LHCN-M2 (cell line): ENCODE measurements around the gene HOXA11. TPM values are rescaled to one million over a fixed set of nuclear protein-coding genes. Genes with fewer than 3 reads are reported as not detected.

ENCODE experiments used
- DNase-seq: peaks from one replicate; pipeline ENCODE4 v3.0.0-alpha.2; 2012; ENCODE audit warnings: low read depth
- total RNA-seq: library from RNA; depleted of rRNA; stranded (reverse); fragments of >200 nt; gene quantifications from 2 replicates; pipeline ENCODE4 v1.2.3, GENCODE V29; 2014

The HOXA11 gene
- total RNA-seq, 1 experiment from 2014 or later = 4.0 TPM

DNA sequence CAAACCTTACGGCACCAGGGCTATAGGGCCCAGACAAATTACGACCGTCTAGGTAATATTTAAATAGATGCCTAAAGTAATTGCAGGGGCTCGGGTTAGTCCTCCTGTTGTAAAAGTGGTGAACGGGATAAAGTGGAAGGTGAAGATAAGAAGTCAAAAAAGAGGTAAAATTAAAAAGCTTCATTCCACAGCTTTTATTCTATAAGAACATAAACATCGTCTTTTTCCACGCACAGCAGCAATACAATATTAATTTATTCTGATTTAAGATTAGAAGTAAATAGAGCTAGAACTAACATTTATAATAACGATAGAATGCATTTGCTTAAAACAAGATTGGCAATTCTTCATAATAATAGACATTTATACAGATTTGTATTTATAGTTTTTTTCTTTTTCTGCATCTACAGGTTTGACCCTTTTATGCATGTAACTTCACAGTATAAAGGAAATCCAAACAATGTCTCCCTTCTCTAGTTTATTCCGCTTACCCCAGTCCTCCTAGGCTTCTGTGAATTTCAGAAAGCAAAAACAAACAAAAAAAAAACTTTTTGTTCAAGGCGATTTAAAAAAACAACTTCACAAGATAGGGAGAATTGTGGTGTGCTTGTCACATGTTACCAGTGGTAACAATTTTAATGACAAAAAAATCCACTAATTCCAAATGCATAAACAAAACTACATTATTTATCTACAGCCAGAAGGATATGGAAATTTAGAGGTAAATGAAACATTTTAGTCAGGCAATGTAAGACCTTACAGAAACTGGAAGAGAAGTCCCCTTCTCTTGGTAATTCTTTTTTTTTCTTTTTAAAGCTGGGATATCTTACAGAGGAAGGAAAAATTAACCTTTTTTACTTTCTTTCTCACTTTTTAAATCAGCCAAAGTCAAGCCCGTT is 14.4 kb downstream of the HOXA11 start:
- DNase-seq = no peak

DNA sequence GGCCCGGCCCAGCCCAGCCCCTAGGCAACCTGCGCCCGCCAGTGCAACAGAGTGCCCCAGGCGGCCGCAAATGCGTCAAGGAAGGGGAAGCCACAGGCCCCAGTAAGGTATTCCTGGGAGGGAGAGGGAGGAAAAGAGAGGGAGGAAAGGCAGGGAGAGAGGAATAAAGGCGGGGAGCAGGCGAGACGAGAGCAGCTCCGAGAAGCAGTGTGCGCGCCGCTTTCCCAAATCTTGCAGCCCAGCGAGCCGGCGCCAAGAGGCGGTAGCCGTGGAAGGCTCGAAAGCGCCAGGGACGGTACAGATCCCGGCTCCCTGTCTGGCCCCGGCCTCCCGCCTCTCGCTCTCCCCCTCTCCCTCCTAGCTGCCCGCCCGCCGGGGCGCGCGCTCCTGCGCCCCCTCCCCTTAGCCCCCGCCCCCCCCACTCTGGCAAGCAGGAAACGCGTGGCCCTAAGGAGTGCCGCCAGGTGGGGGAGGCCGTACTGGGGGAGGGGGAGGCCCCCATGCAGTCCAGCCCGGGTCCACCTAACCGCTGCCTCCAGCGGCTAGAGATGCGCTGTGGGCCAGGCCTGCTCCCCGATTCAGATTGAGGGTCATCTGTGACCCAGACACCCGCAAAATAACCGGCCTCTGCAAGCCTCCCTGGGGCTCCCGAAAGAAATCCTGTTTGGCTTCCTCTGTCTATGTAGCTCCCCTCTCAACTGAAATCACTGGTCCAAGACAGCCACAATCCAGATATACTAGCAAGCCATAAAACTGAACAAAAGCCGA is 15.2 kb downstream of the HOXA11 start:
- DNase-seq = no peak

- DNase-seq = no peak
Observed at GRCh38 chr7:27168265-27168947, 16.6 kb downstream of the HOXA11 start.

GRCh38 chr7:27167916-27168264 is 17.1 kb downstream of the HOXA11 start:
- no peak for DNase-seq

DNA sequence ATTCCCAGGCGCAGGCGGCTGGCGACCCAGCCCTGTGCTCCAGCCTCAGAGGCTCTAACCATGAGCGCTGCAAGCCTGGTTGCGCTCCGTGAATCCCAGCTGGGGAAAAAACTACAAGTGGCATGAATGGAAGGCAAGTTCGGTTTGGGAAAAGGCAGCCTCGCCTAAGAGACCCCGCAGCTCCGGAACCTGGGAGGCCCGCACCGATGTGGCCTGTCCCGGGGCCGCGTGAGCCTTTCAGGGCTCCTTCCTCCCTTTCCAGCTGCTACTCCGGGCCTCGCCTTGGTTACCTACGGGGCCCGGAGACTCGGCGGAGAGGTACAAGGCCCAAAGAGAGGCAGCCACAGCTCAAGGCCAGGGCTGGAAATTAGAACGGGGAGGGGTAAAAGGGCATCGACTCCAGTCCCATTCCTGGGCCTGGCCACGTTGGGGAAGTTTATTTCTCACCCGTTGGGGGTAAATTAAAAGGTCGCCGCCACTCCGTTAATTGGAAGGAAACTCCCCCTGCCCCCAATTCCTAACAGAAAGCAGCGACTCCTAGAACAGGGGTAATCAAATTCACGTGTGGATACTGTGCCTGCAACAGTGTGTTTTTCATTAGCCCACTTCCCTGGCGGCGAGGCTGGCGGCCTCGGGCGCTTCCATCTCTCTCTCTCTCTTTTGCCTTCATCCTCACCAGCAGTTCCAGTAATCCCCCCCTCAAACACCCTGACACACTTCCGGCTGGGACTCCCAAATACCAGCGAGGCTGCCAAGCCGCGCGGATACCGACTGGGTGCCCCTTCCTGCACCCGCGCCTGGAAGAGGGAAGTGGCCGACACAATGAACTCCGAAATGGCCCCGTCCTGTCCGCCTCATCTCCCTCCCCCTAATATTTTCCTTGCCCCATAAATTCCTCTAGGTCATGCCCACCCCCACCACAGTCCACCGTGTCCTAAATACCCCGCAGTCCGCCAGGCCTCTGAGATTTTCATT is 18.2 kb downstream of the HOXA11 start:
- no peak for DNase-seq

GRCh38 chr7:27165996-27166530 is 19.0 kb downstream of the HOXA11 start:
- no peak for DNase-seq

DNA sequence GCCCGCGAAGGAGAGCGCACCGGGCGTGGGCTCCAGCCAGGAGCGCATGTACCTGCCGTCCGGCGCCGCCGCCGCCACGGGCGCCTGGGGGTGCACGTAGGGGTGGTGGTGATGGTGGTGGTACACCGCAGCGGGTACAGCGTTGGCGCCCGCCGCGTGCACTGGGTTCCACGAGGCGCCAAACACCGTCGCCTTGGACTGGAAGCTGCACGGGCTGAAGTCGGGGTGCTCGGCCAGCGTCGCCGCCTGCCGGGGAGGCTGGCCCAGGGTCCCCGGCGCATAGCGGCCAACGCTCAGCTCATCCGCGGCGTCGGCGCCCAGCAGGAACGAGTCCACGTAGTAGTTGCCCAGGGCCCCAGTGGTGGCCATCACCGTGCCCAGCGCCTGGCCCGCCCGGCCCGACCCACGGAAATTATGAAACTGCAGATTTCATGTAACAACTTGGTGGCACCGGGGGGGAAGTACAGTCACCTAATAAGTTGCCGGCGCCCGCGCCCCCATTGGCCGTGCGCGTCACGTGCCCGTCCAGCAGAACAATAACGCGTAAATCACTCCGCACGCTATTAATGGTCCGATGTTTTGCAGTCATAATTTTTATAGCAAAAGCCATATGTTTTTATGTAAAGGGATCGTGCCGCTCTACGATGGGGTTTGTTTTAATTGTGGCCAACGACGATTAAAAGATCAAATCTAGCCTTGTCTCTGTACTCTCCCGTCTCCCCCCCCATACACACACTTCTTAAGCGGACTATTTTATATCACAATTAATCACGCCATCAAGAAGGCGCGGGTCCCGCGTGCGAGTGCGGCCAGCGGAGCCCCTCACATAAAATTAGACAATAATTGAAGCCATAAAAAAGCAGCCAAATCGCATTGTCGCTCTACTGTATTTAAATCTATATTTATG is 19.7 kb downstream of the HOXA11 start, which contains the start of gene HOXA9:
TSS of gene HOXA9 (minus strand) at position 449 of the 907 bp plus-strand sequence. CDS start at position 369, 80 bp downstream.
- peak; percentile 88 for DNase-seq

GRCh38 chr7:27164367-27165088 is 20.5 kb downstream of the HOXA11 start:
- no peak for DNase-seq

DNA sequence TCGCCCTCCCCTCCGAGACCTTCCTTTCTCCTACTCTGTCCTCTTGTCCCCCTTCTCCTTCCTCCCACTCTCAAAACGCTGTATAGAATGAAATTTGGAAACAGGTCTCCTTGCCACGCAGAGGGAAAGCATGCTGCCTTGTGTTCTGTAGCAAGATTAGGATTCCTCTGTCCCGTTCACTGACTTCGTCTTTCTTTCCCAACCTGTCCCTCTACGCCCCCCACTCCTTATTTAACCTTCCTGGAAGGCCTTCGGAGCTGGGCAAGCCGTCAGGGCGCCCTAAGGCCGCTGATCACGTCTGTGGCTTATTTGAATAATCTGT is 21.0 kb downstream of the HOXA11 start:
- no peak for DNase-seq

GRCh38 chr7:27163288-27164044 is 21.6 kb downstream of the HOXA11 start:
- no peak for DNase-seq

GRCh38 chr7:27162561-27163287 is 22.3 kb downstream of the HOXA11 start:
- no peak for DNase-seq

DNA sequence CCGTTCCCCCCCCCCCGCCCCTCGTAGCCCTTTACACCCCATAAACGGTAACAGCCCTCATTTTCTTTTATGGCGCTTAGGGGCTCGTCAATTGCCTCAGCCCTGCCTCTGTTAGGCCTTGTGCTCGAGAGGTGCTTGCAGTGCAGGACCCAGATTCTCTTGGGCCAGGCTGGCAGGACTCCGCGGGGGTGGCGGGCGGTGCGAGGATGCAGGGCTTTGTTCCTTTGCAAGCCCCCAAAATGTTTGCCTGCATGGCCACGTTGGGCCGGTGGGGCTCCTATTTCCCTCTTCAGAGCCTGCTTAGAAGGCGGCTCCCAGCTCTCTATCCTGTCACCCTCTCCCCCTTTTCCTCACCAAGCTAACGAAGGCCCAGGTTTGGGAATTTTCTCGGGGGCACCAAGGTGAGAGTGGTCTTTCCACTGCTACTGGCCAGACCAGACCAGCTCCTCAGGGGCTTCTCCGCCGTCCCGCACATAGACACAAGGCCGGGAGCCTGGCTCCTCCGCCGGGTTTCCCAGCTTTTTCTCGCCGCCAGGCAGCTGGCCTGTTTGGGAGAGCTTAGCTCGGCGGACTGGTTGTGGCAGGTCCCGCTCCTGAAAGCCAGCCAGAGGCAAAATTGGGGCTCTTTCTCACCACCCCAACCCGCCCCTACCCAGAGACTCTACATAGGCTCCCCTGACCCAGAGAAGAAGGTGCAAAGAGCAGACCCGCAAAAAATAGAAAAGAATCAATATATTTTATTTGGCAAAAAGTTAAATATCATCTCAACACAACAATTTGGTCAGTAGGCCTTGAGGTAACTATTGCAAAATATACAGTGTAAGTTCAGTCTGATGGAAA is 23.1 kb downstream of the HOXA11 start:
- no peak for DNase-seq

DNA sequence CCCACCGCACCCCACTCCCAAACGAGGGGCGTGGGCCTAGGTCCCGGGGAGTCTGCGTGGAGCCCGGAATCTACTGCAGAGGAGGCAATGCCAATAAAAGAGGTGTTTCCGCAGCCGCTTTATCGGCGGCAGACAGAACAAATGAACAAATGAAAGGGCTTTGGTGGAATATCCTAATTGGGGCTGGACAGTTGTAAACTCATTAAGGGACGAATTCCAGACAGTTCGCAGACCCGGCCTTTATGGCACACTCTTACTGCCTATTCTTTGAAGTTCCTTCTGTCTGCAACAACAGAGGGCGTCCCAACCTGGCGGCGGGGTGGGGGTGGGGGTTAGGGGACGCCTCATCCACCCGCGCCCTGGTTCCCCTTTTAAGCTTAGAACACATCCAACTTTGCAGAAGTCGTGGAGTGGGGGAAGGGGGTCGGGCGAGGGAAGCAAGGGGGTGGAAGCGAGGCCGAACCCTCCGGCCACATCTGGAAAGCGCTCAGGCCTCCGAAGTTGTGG is 23.8 kb downstream of the HOXA11 start:
- no peak for DNase-seq

- DNase-seq = peak; percentile 84
Observed at GRCh38 chr7:27160546-27161213, 24.4 kb downstream of the HOXA11 start.

DNA sequence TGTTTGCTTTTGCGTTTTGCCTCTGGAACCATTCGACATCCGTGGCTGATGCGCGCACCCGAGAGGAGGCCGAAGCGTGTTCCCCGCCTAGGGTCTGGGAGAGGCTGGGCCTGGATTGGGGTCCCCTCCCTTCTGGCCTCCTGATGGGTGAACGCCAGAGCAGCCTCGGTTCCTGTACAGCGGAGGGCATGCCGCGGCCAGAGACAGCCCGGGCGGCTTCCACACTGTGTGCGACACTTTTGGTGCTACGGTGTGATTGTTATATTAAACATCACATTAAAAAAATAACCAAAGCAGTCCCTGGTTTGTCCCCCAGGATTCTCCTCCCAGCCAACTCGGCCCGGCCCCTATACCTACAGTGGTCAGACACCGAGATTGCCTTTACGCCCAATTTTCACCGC is 24.9 kb downstream of the HOXA11 start:
- no peak for DNase-seq
